ENCODE measurements around the gene ZNF282. TPM values are rescaled to one million over a fixed set of nuclear protein-coding genes. Genes with fewer than 3 reads are reported as not detected.
A peak's percentile ranks its signal among the peaks of the same experiment; 100 is the strongest.

The ZNF282 gene
- total RNA-seq, 1 experiment from 2014 or later = 31.4 TPM

DNA sequence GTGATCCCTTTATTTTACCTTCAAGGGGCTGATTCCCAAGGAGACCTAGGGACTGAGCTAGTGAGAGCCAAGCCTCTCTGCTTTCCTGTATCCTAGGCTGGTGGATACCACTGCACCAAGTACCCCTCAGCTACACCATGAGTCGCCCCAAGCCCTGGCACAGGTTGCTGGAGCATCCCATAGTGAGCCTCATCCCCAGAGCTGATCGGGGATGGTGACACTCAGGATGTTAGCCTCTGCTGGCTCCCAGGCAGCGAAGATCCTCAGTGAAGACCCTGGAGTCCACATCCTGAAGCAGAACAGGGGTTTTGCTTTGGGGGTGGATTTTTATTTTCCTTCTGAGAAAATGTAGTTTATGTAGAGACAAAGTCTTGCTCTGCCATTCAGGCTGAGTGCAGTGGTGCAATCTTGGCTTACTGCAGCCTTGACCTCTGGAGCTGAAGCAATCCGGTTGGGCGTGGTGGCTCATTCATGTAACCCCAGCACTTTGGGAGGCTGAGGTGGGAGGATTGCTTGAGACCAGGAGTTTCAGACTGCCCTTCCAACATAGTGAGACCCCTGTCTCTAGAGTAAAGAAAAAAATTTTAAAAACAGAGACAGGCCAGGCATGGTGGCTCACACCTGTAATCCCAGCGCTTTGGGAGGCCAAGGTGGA, 31.6 kb downstream of the ZNF282 start:
- H3K9me2 ChIP-seq (replicated peaks; ENCODE audit: low read length) = no peaks in the 10 kb centered on the region
- H3K27me3 ChIP-seq (ENCODE audit: low read length) = no peaks in the 10 kb centered on the region
- H3K27ac ChIP-seq (ENCODE audit: low read length) = no peak overlapping the region
- no peaks in the 10 kb centered on the region for H3K9me3 ChIP-seq (ENCODE audit: low read length)
- DNase-seq (no peak), ATAC-seq (no peak)
- H3K4me2 ChIP-seq (ENCODE audit: low read length) = no peak overlapping the region
- CTCF ChIA-PET = no interaction called here
- intact Hi-C loops (cut with micrococcal nuclease) = no loop called here
- no TSS peak for BruUV-seq (replicated peaks)
- peaks cover 9% of the 10 kb centered on the region; the same call in 1 of the 2 replicates for H3K36me3 ChIP-seq (ENCODE audit: low read depth, low read length)
- H3F3A ChIP-seq (ENCODE audit: low read length, unreplicated experiment) = no peaks in the 10 kb centered on the region
- no peaks in the 10 kb centered on the region for H4K20me1 ChIP-seq (ENCODE audit: low read length)
- H3K4me1 ChIP-seq (ENCODE audit: insufficient read depth, low read length) = no peaks in the 10 kb centered on the region
- no peak overlapping the region for H3K4me3 ChIP-seq (ENCODE audit: low read length)
- no peak overlapping the region for H2AFZ ChIP-seq (ENCODE audit: low read length)
- TF ChIP-seq, protein P1, sequence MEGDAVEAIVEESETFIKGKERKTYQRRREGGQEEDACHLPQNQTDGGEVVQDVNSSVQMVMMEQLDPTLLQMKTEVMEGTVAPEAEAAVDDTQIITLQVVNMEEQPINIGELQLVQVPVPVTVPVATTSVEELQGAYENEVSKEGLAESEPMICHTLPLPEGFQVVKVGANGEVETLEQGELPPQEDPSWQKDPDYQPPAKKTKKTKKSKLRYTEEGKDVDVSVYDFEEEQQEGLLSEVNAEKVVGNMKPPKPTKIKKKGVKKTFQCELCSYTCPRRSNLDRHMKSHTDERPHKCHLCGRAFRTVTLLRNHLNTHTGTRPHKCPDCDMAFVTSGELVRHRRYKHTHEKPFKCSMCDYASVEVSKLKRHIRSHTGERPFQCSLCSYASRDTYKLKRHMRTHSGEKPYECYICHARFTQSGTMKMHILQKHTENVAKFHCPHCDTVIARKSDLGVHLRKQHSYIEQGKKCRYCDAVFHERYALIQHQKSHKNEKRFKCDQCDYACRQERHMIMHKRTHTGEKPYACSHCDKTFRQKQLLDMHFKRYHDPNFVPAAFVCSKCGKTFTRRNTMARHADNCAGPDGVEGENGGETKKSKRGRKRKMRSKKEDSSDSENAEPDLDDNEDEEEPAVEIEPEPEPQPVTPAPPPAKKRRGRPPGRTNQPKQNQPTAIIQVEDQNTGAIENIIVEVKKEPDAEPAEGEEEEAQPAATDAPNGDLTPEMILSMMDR (conservative IDR thresholded peaks at IDR 0.05; ENCODE audit: low read depth, low read length) = no peak
- TF ChIP-seq EZH2 (IDR thresholded peaks at IDR 0.05; ENCODE audit: low read length, unreplicated experiment) (no peak), EZH2phosphoT487 (IDR thresholded peaks at IDR 0.05; ENCODE audit: borderline replicate concordance, low read length) (no peak)
- no peaks in the 10 kb centered on the region for H3K79me2 ChIP-seq (ENCODE audit: low read length)
- POLR2A ChIA-PET (ENCODE audit: unreplicated experiment) = no interaction called here
- no peak overlapping the region for H3K9ac ChIP-seq (ENCODE audit: low read length)

GRCh38 chr7:149228831-149229471, 33.6 kb downstream of the ZNF282 start:
- Histone ChIP-seq H4K20me1 (ENCODE audit: low read length) (no peaks in the 10 kb centered on the region), H3K9me3 (ENCODE audit: low read length) (no peaks in the 10 kb centered on the region), H3K27ac (ENCODE audit: low read length) (no peak overlapping the region), H2AFZ (ENCODE audit: low read length) (no peak overlapping the region), H3K9me2 (replicated peaks; ENCODE audit: low read length) (no peaks in the 10 kb centered on the region), H3K4me2 (ENCODE audit: low read length) (no peak overlapping the region), H3F3A (ENCODE audit: low read length, unreplicated experiment) (peaks cover 8% of the 10 kb centered on the region), H3K4me3 (ENCODE audit: low read length) (no peak overlapping the region), H3K9ac (ENCODE audit: low read length) (no peak overlapping the region), H3K36me3 (ENCODE audit: low read depth, low read length) (peaks cover 9% of the 10 kb centered on the region; the same call in 1 of the 2 replicates), H3K79me2 (ENCODE audit: low read length) (no peaks in the 10 kb centered on the region), H3K4me1 (ENCODE audit: insufficient read depth, low read length) (peaks cover 18% of the 10 kb centered on the region), H3K27me3 (ENCODE audit: low read length) (no peaks in the 10 kb centered on the region)
- TF ChIP-seq, protein P1 (conservative IDR thresholded peaks at IDR 0.05; ENCODE audit: low read depth, low read length) = no peak
- no peak for TF ChIP-seq EZH2 (IDR thresholded peaks at IDR 0.05; ENCODE audit: low read length, unreplicated experiment)
- TF ChIP-seq EZH2phosphoT487 (IDR thresholded peaks at IDR 0.05; ENCODE audit: borderline replicate concordance, low read length) = no peak
- CTCF ChIA-PET = interaction anchor here (0.6 kb wide), 1 partner anchor 34 kb away, joined by 3 read pairs; no protein-coding TSS in a partner anchor
- no peak for DNase-seq
- POLR2A ChIA-PET (ENCODE audit: unreplicated experiment) = no interaction called here
- BruUV-seq (replicated peaks) = TSS peak; percentile 30
- intact Hi-C loops (cut with micrococcal nuclease) = no loop called here
- no peak; the same call in 1 of the 2 replicates for ATAC-seq

DNA sequence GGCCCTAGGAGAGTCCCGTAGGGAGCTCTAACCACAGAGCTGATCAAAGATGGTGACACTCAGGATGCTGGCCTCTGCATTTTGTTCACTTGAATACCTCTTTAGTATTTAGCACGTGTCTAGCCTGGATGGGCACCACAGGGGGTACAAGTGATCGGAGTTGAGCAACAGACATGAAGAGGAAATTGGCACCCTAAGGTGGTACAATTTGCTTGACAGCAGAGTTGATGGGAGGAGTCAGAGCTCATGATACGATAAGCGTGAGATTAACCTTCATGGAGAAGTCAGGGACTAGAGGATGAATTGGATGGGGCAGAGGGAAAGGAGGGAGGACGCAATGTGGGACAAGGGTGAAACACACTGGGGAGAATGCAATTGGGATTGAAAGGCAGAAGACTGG, 34.2 kb downstream of the ZNF282 start:
- H3K36me3 ChIP-seq (ENCODE audit: low read depth, low read length) = peaks cover 8% of the 10 kb centered on the region; the same call in 1 of the 2 replicates
- no peak overlapping the region for H3K4me2 ChIP-seq (ENCODE audit: low read length)
- no peak overlapping the region for H3K4me3 ChIP-seq (ENCODE audit: low read length)
- BruUV-seq (replicated peaks) = no TSS peak
- ATAC-seq (no peak), DNase-seq (no peak)
- H3K9me3 ChIP-seq (ENCODE audit: low read length) = no peaks in the 10 kb centered on the region
- H3K4me1 ChIP-seq (ENCODE audit: insufficient read depth, low read length) = peaks cover 24% of the 10 kb centered on the region
- no peak overlapping the region for H3K27ac ChIP-seq (ENCODE audit: low read length)
- TF ChIP-seq EZH2 (IDR thresholded peaks at IDR 0.05; ENCODE audit: low read length, unreplicated experiment) (no peak), EZH2phosphoT487 (IDR thresholded peaks at IDR 0.05; ENCODE audit: borderline replicate concordance, low read length) (no peak)
- TF ChIP-seq, protein P1 (conservative IDR thresholded peaks at IDR 0.05; ENCODE audit: low read depth, low read length) = no peak
- no peaks in the 10 kb centered on the region for H3K79me2 ChIP-seq (ENCODE audit: low read length)
- H3K27me3 ChIP-seq (ENCODE audit: low read length) = no peaks in the 10 kb centered on the region
- H4K20me1 ChIP-seq (ENCODE audit: low read length) = no peaks in the 10 kb centered on the region
- H3F3A ChIP-seq (ENCODE audit: low read length, unreplicated experiment) = peaks cover 8% of the 10 kb centered on the region
- no peak overlapping the region for H3K9ac ChIP-seq (ENCODE audit: low read length)
- POLR2A ChIA-PET (ENCODE audit: unreplicated experiment) = no interaction called here
- H3K9me2 ChIP-seq (replicated peaks; ENCODE audit: low read length) = no peaks in the 10 kb centered on the region
- intact Hi-C loops (cut with micrococcal nuclease) = no loop called here
- H2AFZ ChIP-seq (ENCODE audit: low read length) = no peak overlapping the region
- CTCF ChIA-PET = no interaction called here
